Stimulated activated CD4-positive, alpha-beta T cell treated with anti-CD3 and anti-CD28 coated beads, Interleukin-4, amount 100 ng/mL, for 48 hours (primary cell): Measurements from ENCODE around the gene NPEPL1.
"Not testable (repeated sequence)": the region's sequence is repeated elsewhere in the genome, so short reads cannot be mapped to it uniquely, and the experiment has no call there.

Experiments
- DNase-seq, 2 donors: peaks; one replicate each; pipeline ENCODE4 v3.0.0-alpha.2; 2020; ENCODE audit warnings: low read depth in 2 of 2

NPEPL1 gene

DNA sequence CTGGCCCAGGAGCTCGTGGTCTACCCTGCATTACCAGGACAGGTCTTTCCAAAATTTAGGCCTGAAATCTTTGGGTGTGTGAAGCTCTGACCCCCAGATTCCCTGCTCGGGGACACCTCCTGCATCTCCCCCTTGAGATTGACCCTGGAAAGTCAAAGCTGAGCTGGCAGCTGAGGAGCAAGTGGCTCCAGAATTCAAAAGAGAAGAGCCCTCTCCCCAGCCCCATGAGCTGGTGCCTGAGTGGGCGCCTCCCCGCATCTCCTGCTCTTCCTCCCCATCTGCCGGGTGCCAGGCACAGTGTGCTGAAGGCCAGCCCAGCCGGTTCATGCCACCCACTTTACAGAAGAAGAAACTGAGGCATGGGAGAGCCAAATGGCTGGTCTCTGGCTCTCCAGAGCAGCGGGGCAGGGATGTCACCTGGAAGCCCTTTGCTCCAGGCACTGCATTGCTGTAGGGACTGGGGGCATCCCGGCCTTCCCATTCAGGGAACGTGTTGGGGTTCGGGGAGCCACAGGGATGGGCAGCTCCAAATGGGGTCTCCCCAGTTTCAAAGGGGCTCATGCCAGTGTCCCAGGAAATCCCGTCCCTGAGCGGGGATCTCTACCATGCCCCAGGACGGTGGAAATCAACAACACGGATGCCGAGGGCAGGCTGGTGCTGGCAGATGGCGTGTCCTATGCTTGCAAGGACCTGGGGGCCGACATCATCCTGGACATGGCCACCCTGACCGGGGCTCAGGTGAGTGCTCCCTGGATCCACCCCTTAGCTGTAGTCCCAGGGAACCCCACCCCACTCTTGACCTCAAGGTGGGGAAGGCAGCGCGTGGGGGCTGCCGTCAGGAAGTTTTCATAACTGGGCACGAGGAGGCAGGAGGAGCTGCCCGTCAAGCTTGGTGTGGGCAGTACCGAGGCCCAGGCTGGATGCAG is 20.5 kb downstream of the NPEPL1 start:
- no peak for DNase-seq

DNA sequence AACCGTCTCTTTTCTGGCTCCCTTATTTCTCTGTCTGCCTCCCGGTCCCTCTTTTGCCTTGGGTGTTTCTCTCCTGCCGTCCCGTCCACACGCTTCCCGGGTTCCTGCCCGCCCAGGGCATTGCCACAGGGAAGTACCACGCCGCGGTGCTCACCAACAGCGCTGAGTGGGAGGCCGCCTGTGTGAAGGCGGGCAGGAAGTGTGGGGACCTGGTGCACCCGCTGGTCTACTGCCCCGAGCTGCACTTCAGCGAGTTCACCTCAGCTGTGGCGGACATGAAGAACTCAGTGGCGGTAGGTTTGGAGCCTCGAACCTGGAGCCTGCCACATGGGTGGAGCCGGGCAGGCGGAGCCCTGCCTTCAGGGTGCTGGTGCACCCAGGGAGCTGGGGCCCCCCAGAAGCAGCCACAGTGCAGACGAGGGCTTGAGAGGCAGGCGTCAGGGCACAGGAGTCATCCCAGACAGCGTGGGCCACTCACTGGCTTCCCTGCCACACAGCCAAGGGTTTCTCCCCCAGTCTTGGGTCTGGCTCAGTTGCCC is 21.3 kb downstream of the NPEPL1 start:
- no peak for DNase-seq

DNA sequence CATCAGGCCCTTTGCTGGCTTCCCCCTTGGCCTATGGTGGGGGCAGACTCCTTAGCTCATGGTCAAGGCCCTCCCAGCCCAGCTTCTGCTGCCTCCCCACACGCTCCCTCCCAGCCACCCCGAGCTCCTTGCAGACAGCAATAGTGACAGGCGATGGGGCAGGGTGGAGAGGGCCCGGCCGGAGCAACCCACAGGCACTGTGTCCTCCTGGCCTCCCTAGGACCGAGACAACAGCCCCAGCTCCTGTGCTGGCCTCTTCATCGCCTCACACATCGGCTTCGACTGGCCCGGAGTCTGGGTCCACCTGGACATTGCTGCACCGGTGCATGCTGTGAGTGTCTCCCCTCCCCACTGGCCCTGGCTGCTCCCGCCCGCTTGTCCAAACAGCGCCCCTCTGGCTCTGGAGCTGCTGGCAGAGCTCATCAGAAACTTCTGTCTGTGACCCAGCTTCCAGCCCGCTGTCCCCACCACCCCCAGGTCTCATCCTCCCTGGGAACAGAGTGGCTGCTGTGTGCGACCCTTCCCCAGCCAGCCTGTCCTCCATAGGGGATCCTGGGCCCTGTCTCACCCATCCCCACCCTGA is 21.8 kb downstream of the NPEPL1 start:
- DNase-seq: no peak

DNA sequence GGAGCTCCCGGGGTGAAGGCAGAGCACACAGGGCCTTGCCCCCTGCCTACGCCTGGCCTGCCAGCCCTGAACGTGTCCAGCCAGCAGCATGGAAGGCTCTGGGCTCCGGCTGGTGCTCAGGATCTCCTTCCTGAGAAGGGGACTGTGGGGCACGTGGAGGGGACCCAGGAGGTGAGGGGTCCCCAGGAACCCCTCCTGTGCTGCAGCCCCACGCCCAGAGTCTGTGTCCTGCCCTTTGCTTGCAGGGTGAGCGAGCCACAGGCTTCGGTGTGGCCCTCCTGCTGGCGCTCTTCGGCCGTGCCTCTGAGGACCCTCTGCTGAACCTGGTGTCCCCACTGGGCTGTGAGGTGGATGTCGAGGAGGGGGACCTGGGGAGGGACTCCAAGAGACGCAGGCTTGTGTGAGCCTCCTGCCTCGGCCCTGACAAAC is 22.3 kb downstream of the NPEPL1 start:
- DNase-seq: no peak

DNA sequence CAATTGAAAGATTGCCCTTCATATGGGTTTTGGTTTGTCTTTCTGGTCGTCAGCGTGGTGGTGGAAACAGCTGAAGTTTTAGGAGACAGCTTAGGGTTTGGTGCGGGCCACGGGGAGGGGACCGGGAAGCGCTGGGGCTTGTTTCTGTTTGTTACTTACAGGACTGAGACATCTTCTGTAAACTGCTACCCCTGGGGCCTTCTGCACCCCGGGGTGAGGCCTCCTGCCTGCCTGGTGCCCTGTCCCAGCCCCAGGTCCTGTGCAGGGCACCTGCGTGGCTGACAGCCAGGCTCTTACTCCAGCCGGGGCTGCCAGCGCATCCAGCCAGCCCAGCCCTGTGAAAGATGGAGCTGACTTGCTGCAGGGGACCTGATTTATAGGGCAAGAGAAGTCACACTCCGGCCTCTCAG is 22.8 kb downstream of the NPEPL1 start:
- DNase-seq: no peak

DNA sequence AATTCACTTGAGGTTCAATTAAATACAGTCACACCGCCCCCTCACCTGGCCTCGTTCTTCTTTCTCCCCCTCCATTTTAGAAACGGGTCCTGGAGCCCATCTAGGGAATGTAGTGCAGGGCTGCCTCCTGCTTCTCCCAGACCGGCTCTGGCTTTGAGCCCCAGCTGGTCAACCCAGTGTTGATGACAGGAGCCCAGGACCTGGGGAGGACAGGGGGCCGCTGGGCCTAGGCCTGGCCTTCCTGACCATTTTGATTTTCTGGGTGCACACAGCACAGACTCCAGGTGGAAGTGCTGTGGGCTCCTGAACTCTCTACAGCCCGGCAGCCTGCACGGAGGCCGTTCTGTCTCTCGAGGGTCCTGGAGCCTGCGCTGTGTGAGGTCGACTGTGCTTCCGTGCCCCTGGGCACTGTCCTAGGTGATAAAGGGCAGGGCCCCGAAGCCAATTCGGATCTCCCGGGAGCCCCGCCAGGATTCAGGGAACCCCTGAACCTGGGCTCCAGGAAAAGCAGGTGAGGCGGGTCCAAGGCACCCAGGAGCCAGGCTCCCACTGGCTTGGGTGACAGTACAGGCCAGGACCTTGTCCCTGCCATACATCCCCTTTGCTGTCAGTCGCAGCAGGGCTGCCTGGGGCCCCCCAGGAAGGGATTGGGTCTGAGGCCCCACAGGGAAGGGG is 23.3 kb downstream of the NPEPL1 start:
- DNase-seq: no peak

GRCh38 chr20:58716476-58717277 is 24.1 kb downstream of the NPEPL1 start:
- no peak for DNase-seq

DNA sequence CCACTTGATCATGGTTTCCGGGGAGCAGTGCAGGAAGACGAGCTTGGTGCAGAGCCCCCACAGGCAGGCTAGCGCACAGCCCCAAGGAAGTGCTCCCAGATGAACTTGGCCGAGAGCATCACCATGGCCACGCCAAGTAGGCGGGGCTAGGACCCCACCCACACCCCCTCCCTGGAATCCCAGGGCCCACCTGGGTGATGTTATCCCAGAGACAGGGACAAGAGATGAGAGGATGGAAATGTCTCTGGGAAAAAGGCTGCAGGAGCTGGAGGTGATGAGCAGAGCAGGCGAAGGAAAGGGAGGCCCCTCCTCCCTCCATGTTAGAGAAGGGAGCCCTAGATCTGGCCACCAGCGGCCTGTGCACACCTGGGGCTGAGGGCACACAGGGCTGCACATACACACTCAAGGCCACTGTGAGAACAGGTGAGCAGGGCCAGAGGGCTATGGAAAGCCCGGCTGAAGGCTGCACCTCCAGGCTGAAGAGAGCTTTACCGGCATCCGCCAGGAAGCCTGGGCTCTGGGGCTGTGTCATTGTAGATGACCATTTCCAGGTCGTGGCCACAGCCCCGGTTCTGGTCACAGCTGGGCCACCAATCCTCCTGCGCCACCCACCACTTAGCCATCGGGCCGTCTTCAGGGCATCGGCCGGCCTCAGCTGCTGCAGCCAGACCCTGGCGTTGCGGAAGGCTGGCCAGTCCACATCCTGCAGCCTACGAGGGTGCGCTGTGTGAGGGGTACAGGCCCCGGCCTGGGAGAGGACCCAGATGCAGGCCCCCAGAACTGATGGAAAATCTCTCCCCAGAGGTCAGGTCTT is 24.9 kb downstream of the NPEPL1 start:
- no peak for DNase-seq

- DNase-seq: no peak
Observed at GRCh38 chr20:58718121-58718563, 25.5 kb downstream of the NPEPL1 start.

- no peak for DNase-seq
Observed at GRCh38 chr20:58718729-58719128, 26.1 kb downstream of the NPEPL1 start.

- no peak for DNase-seq
Observed at GRCh38 chr20:58719258-58719657, 26.7 kb downstream of the NPEPL1 start.

DNA sequence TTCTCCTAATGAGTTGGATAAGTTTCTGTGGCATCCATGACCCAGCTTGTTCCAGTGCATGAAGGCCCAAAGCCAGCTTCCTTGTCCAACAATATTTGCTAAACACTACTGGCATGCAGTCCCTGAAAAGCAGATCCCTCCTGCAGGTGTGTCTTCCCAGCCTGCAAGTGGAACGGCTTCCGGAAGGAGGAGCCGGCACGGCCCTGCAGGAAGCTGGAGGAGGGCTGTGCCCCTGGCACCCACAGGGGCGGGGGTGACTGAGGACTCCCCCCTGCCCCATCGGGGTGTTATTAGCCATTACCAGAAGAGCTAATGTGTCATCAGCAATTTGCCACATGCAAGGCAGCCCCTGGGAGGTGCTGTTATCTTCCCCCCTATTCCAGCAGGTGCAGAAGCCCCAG is 27.4 kb downstream of the NPEPL1 start:
- DNase-seq: no peak

DNA sequence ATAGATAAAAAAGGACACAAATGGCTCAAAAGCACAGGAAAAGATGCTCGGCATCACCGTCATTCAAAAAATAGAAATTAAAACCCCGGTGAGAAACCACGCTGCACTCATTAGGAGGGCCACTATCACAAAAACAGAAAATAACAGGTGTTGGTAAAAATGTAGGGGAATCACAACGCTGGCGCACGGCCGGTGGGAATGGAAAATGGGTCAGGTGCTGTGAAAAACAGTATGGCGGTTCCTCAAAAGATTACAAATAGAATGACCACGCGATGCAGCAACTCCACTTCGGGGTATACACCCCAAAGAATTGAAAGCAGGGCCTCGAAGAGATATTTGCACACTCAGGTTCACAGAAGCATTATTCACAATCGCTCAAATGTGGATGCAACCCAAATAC is 28.3 kb downstream of the NPEPL1 start:
- no peak for DNase-seq

DNA sequence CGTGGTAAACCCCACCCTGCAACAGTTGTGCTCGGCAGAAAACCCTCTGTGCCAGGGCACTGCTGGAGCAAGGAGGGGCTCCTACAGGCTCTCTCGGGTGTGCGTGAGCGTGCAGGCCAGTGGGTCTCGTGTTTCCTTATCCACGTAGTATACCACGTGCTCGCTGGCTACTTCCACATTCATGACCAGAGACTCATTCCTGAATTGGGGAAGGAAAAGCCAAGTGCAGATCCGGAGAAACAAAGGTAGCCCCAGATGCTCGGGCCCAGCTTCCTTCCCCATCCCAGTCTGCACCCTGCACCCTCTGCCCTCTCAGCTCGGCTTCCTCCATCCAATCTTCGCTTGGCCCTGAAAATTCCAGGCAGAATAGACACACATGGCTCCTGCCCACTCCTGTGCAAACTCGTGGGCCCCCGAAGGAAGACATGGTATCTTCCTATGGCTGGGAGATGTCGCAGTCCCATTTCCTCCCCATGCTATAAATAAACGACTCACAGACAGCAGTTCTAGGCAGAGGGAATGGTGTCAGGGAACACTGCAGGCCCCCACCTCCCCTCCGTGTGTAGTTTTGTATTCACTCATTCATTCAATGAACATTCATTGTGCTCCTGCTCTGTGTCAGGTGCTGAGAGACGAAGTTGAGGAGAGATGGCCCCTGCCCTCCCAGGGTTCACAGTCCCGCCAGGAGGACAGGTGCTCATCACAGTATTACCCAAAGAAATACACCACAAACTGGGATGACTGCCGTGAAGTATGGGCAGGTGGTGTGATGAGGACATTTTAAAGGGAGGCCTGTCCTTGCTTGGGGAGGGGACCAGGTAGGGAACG is 29.6 kb downstream of the NPEPL1 start:
- no peak for DNase-seq

GRCh38 chr20:58722877-58723627 is 30.5 kb downstream of the NPEPL1 start:
- DNase-seq: no peak

DNA sequence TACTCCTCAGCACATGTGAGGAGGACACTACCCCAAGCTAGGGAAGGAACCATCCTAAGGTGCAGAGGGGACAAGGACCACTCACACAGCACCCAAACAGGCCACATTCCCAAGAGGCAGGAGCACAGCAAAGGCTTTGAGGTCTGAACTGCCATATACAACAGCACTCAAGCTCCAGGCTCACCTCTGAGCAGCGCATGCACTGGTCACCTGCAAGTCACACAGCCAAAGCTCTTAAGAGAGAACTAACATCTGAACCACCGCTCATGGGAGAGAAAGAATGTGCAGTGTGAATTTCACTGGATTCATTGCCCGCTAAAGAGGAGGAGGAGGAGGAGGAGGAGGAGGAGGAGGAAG is 31.0 kb downstream of the NPEPL1 start:
- DNase-seq: no peak

- not testable (repeated sequence) for DNase-seq
Observed at GRCh38 chr20:58726156-58726555, 33.6 kb downstream of the NPEPL1 start.

- no peak for DNase-seq
Observed at GRCh38 chr20:58731192-58731591, 38.6 kb downstream of the NPEPL1 start.

- no peak for DNase-seq
Observed at GRCh38 chr20:58737198-58737597, 44.6 kb downstream of the NPEPL1 start.
